ENCODE data around the gene SEMA3F.

Gene SEMA3F

DNA sequence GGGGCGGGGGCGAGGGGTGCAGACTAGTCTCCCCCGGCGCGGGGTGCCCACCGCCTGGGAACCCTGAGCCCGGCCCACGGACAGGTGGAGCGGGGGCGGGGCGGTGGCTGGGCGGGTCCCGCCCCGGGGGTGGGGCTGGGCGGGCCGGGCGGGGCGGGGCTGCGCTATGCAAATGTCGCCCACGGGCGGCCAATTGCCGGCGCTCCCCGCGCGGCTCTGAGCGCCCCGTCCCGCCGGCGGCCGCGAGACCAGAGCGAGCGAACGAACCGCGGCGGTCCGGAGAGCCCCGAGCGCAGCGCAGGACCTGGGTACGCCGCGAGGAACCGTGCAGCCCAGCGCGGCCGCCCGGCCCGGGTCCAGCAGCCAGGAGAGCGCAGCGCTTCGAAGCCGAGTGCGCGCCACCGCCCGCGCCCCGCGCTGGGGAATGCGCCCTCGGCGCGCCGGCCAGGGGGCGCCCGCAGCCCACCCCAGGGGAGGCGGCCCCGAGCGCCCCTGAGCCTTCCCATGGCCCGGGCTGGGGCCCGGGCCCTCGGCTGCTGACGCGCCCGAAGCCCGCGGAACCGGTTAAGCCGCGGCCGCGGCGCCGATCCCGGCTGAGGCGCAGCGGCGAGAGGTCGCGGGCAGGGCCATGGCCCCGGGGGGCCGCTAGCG is at the start of gene SEMA3F:
Gene SEMA3F, plus strand, starts transcription at position 485 of the 651 bp plus-strand sequence. CDS start 4,299 bp downstream, outside the sequence.
- peak; percentile 17 for DNase-seq

DNA sequence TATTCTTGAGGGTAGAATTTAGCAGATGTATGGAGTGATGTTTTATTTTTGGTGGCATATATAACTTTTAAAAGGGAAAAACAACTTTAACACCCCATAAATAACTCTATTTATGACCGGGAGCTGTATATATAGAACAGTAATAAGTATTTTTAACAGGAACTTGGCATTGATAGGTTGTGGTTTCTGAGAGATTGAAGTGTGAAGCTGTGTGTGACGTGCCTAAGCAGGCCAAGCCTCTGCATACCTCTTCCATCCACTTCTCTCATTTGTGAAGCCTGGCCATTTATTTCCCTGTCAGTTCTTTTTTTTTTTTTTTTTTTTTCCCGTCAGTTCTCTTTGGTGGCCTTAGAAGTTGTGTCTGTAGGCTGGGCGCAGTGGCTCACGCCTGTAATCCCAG is 43.4 kb upstream of the SEMA3F start:
- no peak for DNase-seq

DNA sequence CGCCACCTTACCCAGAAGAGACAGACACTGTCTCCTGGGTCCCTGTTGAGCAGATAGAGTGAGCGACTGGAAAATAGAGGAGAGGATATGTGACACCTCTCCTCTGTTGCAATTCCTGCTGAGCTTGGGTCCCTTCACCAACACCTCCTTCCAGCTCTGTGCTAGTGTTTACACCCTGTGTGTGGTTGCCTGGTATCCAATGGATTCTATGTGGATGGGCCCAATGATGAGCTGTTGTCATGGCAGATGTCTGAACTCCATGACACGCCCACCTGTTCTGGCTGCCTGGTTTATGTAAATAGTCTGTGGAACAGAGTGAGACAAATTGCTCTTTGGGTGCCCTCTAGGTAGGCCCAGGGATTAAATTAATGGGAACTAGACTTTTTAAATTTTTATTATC is 42.7 kb upstream of the SEMA3F start:
- DNase-seq, result no peak

- DNase-seq, result no peak
Observed at GRCh38 chr3:50117120-50117519, 38.0 kb upstream of the SEMA3F start.

- DNase-seq, result no peak
Observed at GRCh38 chr3:50118237-50118636, 36.9 kb upstream of the SEMA3F start.

DNA sequence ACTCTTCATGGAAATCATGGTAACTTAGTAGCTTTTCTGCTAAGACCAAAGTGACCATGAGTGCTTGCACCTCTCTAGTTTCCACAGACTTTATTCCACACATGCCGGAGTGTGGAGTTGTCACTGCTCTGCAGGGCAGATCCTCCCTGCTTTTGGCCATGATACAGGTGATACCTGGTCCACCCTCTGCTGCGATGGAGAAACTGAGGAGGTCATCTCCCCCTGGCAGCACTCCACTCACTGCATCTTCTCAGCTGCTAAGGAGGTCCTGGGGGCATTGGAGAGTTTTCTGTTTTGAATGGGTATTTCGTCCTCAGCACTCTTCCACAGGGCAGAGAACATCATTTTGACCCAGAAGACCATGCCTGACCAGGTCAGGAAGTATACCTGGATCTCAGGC is 35.3 kb upstream of the SEMA3F start:
- no peak for DNase-seq

DNA sequence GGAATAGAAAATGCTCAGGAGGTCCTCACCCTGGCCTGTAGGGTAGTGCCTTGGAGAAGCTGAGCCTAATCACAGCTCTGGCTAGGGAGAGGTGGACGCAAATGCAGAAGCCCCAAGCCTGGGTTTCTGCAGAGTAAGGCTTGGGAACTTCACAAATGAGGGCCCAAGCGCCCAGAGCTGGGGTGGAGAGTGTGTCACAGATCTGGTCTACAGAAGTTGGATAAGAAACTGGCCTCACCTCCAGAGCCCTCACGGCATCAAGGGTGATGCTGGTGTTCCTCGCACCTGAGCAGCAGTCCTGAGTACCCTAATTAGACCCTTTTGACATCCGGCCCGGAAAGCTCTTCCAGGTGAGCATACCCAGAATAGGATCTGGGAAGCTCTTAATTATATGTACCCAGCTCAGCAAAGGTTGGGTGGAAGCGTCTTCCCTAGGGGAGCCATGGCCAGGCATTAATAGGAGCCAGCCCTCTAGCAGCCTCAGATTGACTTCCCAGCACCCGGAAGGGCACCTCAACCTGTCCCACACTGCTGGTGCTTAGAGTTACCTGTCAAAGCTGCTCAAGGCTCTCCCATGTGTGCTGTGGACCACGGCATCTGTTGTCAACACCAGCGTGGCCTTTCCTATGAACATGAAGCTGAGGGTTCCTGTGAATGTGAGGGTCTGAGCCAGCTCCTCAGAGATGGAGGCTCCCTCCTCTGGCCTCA is 34.6 kb upstream of the SEMA3F start:
- no peak for DNase-seq

DNA sequence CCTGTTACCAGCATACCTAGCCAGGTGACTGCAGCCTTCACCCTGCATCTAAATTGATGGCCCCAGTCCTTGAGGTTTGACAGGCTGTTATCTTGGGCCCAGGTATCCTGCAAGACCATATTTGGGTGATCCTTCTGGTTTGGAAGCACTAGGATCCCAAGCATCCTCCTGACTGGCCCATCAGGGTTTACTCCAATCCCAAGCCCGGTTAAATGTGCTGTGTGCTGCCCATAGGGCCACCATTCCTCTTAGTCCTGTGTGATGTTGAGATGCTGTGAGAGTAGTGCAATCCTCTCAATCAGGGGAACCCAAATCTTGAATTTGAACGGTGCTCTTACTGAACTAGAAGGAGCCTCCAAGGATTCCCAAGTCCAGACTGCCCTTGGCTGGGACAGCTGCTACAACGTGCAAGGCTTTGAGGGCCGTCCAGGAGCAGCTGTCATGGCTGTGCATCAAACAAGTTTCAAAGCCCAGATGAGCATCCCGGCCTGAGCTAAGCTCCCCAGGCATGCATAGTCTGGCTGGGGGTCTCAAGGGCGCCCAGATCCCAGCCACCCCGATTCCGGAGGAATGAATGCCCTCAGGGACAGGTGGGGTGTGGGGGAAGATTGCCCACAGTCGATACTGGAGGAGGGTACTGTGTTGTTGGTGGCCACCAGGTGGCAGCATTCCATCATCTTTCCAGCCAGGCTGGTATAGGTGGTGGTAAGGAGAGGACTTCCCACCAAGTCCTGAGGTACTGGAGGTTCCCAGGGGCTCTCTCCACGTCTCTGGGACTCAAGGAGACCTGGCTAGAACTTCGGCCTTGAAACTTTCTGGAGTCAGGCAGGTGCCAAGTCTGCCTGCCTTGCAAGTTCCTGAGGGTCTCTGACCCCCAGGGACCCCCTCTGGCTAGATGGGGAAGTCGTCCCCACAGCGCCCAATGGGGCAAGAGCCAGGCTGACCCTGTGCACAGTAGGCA is 33.8 kb upstream of the SEMA3F start:
- DNase-seq, result peak; percentile 32

DNA sequence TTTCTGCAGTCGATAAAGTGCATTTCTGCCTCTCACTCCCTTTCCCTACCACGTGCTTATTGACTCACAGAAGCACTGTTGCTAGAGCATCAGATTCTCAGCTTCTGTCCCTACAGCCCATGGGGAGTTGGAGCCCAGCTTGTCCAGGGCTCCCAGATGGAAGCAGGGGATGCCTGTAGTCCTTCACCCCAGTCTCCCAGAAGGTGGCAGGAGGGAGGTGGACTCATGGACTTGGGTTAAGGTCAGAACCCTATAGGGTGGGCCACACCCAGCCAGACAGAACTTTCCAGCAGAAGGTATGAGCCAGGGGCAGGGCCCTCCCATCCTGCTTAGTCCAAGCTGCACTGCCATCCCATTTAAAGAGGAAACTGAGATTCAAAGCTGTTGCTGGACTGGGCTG is 33.1 kb upstream of the SEMA3F start:
- DNase-seq, result no peak

GRCh38 chr3:50122661-50123391 is 32.3 kb upstream of the SEMA3F start:
- no peak for DNase-seq

DNA sequence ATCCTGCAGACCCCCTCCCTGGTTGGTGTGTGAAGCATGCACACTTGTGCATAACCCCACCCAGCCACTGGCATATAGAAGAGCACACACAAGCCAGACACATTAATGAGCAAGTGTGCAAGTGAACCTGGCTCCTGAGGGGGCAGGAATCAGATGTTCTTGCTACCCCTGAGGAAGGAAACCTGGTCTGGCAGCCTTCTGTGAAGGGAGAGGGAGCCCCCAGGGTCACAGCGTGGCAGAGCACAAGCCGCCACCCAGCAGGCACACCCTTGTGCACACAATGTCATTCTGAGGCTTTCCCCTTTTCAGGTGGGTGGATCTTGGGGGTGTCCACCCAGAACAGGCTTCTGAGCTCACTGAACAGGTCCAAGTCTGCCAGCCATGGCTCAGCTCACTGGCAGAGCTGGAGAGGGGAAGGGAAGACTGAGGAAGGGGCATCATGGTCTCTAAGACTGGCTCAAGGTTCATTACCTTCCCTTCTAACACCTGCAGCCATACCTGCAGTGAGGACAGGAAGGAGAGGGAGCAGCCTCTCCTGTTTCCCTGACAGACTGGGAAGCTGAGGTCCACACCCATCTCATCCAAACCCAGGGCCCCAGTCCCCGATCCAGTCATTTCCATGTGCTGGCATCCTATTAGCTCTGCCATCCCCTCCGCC is 31.6 kb upstream of the SEMA3F start:
- DNase-seq, result no peak

GRCh38 chr3:50124052-50124799 is 30.9 kb upstream of the SEMA3F start:
- DNase-seq, result no peak

- DNase-seq, result no peak
Observed at GRCh38 chr3:50124800-50125178, 30.3 kb upstream of the SEMA3F start.

GRCh38 chr3:50125541-50126286 is 29.4 kb upstream of the SEMA3F start:
- DNase-seq, result no peak

DNA sequence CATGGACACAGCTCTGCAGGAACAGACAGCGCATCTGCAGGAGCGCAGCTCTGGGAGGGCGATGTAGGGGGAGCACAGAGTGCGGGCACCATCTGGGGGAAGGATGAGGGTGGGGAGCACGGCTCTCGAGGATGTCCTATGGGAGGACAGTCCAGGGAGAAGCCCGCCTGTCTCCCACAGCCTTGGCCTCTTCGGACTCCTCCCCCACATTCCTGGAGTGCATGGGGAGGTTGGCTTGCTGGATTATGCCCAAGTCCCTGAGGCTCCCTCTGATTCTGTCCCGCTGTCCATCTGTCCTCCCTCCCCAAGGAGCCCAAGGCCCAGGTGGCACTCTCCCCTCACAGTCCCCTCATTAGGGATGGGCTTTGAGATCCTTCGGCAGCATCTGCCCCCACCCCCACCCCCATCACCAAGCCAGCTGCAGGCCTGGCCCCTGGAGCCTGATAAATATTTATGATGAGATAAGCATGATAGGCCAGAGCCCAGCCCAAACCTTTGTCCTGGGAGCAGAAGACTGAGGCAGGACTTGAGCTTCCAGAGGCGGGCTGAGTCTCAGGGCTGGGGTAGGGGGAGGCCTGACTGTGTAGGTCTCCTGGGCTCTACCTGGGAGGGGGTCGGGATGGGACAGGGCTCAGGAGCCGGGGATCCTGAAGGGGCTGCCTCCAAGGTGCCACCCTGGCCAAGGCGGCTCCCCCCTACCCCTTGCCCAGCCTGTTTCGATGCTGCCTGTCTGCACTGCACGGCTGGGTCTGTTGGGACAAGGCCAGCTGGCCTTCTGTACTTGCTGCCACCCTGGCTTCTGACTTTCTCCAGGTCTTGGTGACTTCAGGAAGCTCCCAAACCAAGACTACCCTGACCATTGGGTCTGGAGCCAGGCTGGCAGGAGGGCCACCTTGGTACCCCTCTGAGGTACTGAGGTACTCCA is 28.6 kb upstream of the SEMA3F start:
- DNase-seq, result no peak

- no peak for DNase-seq
Observed at GRCh38 chr3:50127251-50127691, 27.9 kb upstream of the SEMA3F start.

GRCh38 chr3:50128001-50128400 is 27.1 kb upstream of the SEMA3F start:
- DNase-seq, result no peak

DNA sequence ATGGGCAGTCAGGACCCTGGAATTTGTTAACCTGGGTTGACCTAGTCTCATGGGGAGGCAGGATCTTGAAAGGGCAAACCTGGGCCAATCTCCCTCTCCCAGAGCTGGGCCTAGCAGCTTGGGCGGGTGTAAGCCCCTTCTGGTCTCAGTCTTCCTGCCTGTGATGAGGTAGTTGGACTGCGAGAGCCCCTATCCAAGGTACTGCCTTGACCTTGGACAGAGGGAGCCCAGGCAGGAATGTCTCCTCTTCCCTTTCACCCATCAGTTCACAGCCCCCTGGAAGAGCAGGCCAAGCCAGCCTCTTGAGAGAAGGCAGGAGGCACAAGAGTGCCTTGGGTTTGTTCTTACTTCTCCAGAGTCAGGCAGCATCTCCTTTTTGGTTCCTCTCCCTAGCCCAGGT is 24.7 kb upstream of the SEMA3F start:
- DNase-seq, result no peak

GRCh38 chr3:50132421-50133282 is 22.5 kb upstream of the SEMA3F start:
- no peak for DNase-seq

All from NCI-H774 (cell line).